GM12878 (cell line): ENCODE data around the gene FLAD1. TPM values are rescaled to one million over a fixed set of nuclear protein-coding genes. Genes with fewer than 3 reads are reported as not detected.

ENCODE experiments used
- BACH1 ChIP-seq: fragments of 450-650 bp; IDR thresholded peaks from 2 replicates; pipeline ENCODE4 v1.6.1; 2017; ENCODE audit warnings: mild to moderate bottlenecking, borderline replicate concordance
- HCFC1 ChIP-seq: fragments of 150-350 bp; IDR thresholded peaks from 2 replicates; pipeline ENCODE4 v1.6.1; 2014; ENCODE audit warnings: low read length
- MXI1 ChIP-seq: fragments of 150-350 bp; IDR thresholded peaks from 2 replicates; pipeline ENCODE4 v1.6.1; 2011; ENCODE audit warnings: low read depth, mild to moderate bottlenecking, inconsistent platforms, low read length, improper control_type of control experiment
- MYC ChIP-seq: IDR thresholded peaks from 2 replicates; pipeline ENCODE4 v1.6.1; 2011; ENCODE audit warnings: mild to moderate bottlenecking, low read length, moderate library complexity, inconsistent platforms; ENCODE audit not compliant: insufficient read depth, insufficient replicate concordance, insufficient read length, severe bottlenecking
- NFYB ChIP-seq: IDR thresholded peaks from 2 replicates; pipeline ENCODE4 v1.6.1; 2011; ENCODE audit warnings: low read depth, mild to moderate bottlenecking, low read length, improper control_type of control experiment, moderate library complexity; ENCODE audit not compliant: insufficient read depth
- NRF1 ChIP-seq: conservative IDR thresholded peaks from 2 replicates; pipeline ENCODE4 v1.6.1; 2011; ENCODE audit warnings: mild to moderate bottlenecking, low read depth, low read length, improper control_type of control experiment
- PAX8 ChIP-seq: fragments of 450-650 bp; IDR thresholded peaks from 2 replicates; pipeline ENCODE4 v1.6.1; 2017; ENCODE audit warnings: mild to moderate bottlenecking, moderate library complexity
- PML ChIP-seq: IDR thresholded peaks from 2 replicates; pipeline ENCODE4 v1.6.1; 2012; ENCODE audit warnings: low read length, inconsistent platforms
- POLR2A ChIP-seq: IDR thresholded peaks from 2 replicates; pipeline ENCODE4 v1.6.1; 2011; ENCODE audit warnings: low read depth, mild to moderate bottlenecking, low read length
- RUNX3 ChIP-seq: IDR thresholded peaks from 2 replicates; pipeline ENCODE4 v1.6.1; 2012; ENCODE audit warnings: low read length, inconsistent platforms
- SIN3A ChIP-seq: IDR thresholded peaks from 2 replicates; pipeline ENCODE4 v1.6.1; 2012; ENCODE audit warnings: low read depth, low read length, improper control_type of control experiment
- SMARCA5 ChIP-seq: fragments of 450-650 bp; IDR thresholded peaks from 2 replicates; pipeline ENCODE4 v1.6.1; 2017; ENCODE audit warnings: mild to moderate bottlenecking
- ZBED1 ChIP-seq: IDR thresholded peaks from 2 replicates; pipeline ENCODE4 v1.6.1; 2016; ENCODE audit warnings: borderline replicate concordance
- polyA plus RNA-seq, 11 experiments: library from polyadenylated mRNA; depleted of rRNA in 4 of 11; unstranded in 6 of 11; stranded (reverse) in 5 of 11; fragments of >200 nt; fragmentation: Nextera tagmentation in 4 of 11; fragmentation: Illumina TruSeq in 1 of 11; extraction: Ambion mirVana in 4 of 11; extraction: Trizol in 1 of 11; gene quantifications; 1 replicate in 1 of 11; 2 replicates in 10 of 11; pipeline versions ENCODE4 v1.2.1 to v1.2.3, GENCODE V29; 2011 to 2016; ENCODE audit warnings: inconsistent platforms in 2 of 11, missing spikeins in 2 of 11, low read depth in 1 of 11
- total RNA-seq, 4 experiments: library from RNA; depleted of rRNA in 3 of 4; stranded (reverse); fragments of >200 nt in 3 of 4; fragmentation: Illumina TruSeq in 1 of 4; extraction: Trizol in 1 of 4; gene quantifications; 2 replicates each; pipeline versions ENCODE4 v1.2.1 to v1.2.3, GENCODE V29; 2013 to 2021
- TF ChIP-seq, protein P1 (sequence below): fragments of 450-650 bp; formaldehyde crosslinking; IDR thresholded peaks from 2 replicates; pipeline ENCODE4 v1.4.0; 2022; ENCODE audit warnings: mild to moderate bottlenecking, moderate library complexity
- TF ChIP-seq, protein P2 (sequence below): fragments of 150-350 bp; IDR thresholded peaks from 2 replicates; pipeline ENCODE4 v1.6.1; 2014; ENCODE audit warnings: mild to moderate bottlenecking, low read depth, low read length

The FLAD1 gene
- total and polyA plus RNA-seq, 10 of the 15 experiments (the other 5 are each of a cell fraction or from before 2014, with no cell fraction given), result 22.9 to 93.4 (median 56.6) TPM

DNA sequence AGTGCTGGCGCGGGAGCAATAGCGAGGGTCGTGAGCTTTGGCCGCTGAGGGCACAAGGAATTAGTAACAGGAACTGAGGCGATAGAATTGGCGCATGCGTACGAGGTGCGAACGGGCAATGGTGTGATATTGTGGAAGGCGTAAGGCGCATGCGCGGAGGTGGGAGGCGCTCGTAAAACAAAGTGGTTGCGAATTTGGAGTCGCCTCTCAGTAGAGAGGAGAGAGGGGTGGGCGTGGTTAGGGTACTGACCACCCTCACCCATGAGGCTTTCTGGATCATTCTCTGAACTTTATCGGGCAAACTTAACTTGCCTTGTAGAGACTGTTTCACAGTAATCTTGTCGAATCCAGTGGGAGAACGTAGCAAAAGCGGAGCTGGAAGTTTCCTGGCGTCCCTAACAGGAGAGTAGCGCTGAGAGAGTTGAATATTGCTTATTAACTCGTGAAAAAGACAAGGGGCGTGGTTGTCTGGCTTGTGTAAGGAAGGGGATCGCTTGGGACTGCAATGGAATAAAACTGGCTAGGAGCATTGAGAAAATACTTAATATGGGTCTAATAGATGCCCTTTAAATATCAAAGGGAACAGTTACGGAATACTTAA is 8.2 kb upstream of the FLAD1 start (continued):
- TF ChIP-seq, protein P1, sequence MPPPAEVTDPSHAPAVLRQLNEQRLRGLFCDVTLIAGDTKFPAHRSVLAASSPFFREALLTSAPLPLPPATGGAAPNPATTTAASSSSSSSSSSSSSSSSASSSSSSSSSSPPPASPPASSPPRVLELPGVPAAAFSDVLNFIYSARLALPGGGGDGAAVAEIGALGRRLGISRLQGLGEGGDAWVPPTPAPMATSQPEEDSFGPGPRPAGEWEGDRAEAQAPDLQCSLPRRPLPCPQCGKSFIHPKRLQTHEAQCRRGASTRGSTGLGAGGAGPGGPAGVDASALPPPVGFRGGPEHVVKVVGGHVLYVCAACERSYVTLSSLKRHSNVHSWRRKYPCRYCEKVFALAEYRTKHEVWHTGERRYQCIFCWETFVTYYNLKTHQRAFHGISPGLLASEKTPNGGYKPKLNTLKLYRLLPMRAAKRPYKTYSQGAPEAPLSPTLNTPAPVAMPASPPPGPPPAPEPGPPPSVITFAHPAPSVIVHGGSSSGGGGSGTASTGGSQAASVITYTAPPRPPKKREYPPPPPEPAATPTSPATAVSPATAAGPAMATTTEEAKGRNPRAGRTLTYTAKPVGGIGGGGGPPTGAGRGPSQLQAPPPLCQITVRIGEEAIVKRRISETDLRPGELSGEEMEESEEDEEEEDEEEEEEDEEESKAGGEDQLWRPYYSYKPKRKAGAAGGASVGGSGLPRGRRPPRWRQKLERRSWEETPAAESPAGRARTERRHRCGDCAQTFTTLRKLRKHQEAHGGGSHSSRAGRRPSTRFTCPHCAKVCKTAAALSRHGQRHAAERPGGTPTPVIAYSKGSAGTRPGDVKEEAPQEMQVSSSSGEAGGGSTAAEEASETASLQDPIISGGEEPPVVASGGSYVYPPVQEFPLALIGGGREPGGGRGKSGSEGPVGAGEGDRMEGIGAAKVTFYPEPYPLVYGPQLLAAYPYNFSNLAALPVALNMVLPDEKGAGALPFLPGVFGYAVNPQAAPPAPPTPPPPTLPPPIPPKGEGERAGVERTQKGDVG (CRISPR knock-in tag), result no peak
- TF ChIP-seq HCFC1, result 0 out of 2 replicates have a peak, but pooled peaks have one; percentile 10
- peak; percentile 76; the same call in 1 of the 2 replicates for TF ChIP-seq SIN3A
- TF ChIP-seq, protein P2, sequence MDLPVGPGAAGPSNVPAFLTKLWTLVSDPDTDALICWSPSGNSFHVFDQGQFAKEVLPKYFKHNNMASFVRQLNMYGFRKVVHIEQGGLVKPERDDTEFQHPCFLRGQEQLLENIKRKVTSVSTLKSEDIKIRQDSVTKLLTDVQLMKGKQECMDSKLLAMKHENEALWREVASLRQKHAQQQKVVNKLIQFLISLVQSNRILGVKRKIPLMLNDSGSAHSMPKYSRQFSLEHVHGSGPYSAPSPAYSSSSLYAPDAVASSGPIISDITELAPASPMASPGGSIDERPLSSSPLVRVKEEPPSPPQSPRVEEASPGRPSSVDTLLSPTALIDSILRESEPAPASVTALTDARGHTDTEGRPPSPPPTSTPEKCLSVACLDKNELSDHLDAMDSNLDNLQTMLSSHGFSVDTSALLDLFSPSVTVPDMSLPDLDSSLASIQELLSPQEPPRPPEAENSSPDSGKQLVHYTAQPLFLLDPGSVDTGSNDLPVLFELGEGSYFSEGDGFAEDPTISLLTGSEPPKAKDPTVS, result peak; percentile 72
- TF ChIP-seq RUNX3, result peak; percentile 23; the same call in 1 of the 2 replicates
- peak; percentile 58; the same call in 1 of the 2 replicates for TF ChIP-seq POLR2A
- peak; percentile 68 for TF ChIP-seq MXI1
- TF ChIP-seq NFYB, result no peak
- no peak for TF ChIP-seq ZBED1
- peak; percentile 78; the same call in 1 of the 2 replicates for TF ChIP-seq PAX8
- TF ChIP-seq MYC, result no peak
- peak; percentile 24; the same call in 1 of the 2 replicates for TF ChIP-seq PML
- TF ChIP-seq SMARCA5, result peak; percentile 87; the same call in 1 of the 2 replicates
- TF ChIP-seq BACH1, result 0 out of 2 replicates have a peak, but pooled peaks have one; percentile 54
- TF ChIP-seq NRF1, result peak; percentile 94
